Measurements from ENCODE around the gene TMEM123.

Gene TMEM123

DNA sequence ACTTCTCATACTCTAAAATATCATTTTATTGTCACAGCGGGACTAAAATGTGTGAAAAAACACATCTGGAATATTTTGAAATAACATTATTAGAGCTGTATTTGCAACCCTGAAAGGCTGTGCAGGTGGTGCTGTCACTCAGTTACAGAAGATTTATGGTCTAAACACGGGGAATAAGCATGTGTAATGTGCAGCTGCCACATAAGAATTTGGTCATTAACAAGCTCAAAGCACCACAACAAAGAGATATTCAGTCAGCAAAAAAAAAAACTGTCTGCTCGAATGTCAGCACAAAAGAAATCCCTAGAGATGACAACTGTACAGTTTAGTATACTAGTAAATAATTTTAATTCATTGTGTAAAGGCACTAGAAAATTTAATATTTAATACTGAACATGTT is 31.3 kb downstream of the TMEM123 start:
- peak; percentile 17 for DNase-seq

DNA sequence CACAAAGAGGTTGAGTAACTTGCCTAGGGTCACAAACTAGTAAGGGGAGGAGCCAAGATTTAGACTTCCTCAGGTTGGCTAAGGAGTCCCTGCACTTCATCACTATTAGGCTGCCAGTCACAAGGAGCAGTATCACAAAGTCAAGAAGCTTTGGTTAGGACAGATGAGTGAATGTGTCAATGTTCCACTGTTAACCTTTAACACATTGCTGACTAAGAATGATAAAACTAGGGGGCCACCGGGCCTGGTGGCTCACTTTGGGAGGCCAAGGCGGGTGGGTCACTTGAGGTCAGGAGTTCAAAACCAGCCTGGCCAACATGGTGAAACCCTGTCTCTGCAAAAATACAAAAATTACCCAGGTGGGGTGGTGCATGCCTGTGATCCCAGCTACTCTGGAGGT is 32.0 kb downstream of the TMEM123 start:
- DNase-seq, result no peak

DNA sequence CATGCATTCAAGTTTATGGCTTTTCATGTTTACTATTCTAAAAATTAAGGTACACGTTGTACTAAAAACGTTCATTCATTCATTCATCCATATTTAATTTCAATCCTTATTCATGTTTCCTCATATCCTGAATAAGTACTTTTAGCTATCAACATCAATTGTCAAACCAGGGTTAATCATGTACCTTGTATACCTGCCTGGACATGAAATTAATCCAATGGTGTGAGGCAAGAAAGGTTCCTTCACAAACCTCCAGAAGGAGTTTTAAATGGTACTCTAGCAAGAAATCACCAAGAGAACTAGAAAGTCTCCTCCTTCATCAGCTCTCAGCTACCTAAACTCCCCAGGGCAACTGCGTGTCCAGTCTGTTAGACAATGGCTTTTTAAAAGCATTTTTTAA is 33.4 kb downstream of the TMEM123 start:
- DNase-seq, result no peak

DNA sequence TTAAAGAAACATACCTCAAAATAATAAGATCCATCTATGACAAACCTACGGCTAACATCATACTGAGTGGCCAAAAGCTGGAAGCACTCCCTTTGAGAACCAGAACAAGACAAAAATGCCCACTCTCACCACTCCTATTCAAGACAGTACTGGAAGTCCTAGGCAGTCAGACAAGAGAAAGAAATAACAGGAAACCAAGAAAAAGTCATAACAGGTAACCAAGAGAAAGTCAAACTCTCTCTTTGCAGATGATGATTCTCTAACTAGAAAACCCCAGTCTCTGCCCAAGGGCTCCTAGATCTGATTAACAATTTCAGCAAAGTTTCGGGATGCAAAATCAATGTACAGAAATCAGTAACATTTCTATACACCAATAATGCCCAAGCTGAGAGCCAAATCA is 35.6 kb downstream of the TMEM123 start:
- no peak for DNase-seq

GRCh38 chr11:102415304-102415916 is 37.2 kb downstream of the TMEM123 start:
- no peak for DNase-seq

DNA sequence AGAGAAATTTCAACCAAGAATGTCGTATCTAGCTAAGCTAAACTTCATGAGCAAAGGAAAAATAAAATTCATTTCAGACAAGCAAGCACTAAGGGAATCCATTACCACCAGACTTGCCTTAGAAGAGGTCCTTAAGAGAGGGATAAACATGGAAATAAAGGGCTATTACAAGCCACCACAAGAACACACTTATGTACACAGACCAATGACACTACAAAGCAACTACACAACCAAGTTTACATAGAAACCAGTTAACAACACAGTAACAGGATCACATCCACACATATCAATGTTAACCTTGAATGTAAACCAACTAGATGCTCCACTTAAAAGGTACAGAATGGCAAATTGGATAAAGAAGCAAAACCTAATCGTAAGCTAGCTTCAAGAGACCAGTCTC is 38.0 kb downstream of the TMEM123 start:
- no peak for DNase-seq

GRCh38 chr11:102413497-102413896 is 39.1 kb downstream of the TMEM123 start:
- no peak for DNase-seq

GRCh38 chr11:102411142-102411541 is 41.4 kb downstream of the TMEM123 start:
- no peak for DNase-seq

- DNase-seq, result no peak
Measured at GRCh38 chr11:102410382-102410784, 42.2 kb downstream of the TMEM123 start.

DNA sequence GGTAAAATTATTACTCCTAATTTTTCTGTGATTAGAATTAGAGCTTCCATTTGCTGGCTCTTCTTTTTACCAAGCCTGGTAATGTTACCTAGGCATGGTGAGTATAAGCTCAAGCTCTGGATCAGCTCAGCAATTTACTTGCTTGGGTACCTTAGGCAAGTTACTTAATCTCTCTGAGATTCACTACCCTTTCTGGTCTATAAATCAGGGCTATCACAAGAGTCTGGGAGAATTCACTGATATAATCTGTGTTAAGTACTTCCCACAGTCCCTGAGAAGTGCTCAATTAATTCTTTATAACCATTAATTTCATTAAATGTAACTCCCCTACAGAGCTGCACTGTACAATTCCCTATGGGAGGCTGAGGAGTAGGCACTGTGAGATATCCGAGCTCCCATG is 44.2 kb downstream of the TMEM123 start:
- no peak for DNase-seq

GRCh38 chr11:102407901-102408300 is 44.7 kb downstream of the TMEM123 start:
- no peak for DNase-seq

- DNase-seq, result no peak
Measured at GRCh38 chr11:102406099-102406498, 46.5 kb downstream of the TMEM123 start.

GRCh38 chr11:102405501-102405900 is 47.1 kb downstream of the TMEM123 start:
- DNase-seq, result no peak

GRCh38 chr11:102402548-102402947 is 50.0 kb downstream of the TMEM123 start:
- DNase-seq, result no peak

DNA sequence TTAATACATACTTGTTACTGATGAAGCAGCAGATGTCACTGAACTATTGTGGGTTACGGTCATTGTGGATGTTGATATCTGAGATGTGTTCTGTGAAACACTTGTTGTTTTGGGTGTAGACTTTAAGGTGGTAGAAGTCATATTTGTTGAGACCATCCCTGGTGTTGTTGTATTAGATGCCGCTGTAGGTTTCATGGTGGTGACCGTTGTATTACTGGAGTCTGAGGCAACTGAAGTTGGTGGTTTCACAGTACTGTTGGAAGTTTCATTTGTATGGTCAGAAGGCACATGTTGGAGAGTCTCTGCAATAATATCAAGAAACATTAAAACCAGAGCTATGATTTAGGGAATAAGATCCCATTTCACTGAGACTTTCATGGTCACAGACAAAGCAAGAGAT is 50.7 kb downstream of the TMEM123 start:
- no peak for DNase-seq

GRCh38 chr11:102400603-102401002 is 52.0 kb downstream of the TMEM123 start:
- no peak for DNase-seq

- no peak for DNase-seq
Measured at GRCh38 chr11:102399189-102399588, 53.4 kb downstream of the TMEM123 start.

DNA sequence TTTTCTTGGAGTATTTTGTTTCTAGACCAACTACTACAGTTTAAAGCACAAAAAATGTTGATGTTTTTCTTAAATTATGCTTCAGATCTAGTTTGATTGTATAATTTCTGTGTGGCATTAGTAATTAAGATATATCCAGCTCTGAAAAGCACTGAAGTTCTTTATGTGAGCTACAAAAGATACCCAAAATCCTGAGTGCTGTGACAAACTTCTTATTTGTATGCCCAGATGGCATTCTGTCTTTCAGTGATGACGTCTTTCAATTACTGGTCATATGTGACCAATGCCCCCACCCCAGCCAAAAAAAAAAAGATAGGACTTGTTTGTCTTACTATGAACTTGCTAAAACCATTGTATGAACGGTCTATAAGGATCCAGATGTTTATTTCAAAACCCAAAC is 54.3 kb downstream of the TMEM123 start:
- DNase-seq, result no peak

DNA sequence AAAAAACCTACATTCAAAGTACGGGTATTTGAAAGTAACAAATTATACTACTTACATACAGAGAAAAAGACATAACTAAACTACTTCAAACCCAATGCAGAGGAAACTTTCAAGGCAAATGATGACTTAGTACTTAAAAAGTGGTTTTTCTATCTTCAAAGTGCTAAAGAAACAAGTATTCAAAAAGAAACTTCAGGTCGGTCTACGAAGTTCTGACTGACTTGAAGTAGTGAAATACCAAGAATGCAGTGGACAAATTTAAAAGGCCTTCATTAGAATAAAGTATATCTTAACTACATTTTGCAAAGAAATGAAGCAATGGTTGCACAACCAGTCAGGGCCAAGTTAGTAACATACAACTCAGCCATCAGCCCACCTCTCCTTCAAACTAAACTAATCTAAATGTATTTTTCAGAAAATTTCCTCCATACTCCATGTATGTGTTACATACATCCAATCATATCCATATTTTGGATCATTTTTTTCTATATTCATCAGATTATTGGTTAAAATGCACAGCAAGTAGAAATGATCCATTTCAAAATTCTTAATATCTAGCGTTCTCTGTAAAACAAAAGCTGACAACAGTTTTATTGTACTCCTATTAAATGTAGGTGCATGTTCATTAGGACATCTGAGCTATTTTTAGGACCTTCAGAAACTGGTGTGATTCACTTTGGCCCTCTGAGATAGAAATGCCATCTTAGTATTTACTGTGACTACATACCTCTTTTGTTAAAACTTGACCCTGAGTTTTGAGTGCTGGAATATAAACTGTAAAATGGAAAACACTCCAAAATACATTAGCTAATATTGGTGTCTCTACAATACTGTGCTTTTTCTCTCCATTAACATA is 55.6 kb downstream of the TMEM123 start:
- no peak for DNase-seq

GRCh38 chr11:102395720-102396393 is 56.7 kb downstream of the TMEM123 start:
- no peak for DNase-seq

- DNase-seq, result no peak
Measured at GRCh38 chr11:102393272-102393730, 59.3 kb downstream of the TMEM123 start.

GRCh38 chr11:102391549-102392237 is 60.9 kb downstream of the TMEM123 start:
- no peak for DNase-seq

Measured in NCI-H2081 treated with DMSO at 0.1 percent for 48 hours (cell line).